ENCODE data around the gene RFT1.

- no peak for TF ChIP-seq GATA3 (IDR thresholded peaks at IDR 0.05; ENCODE audit: low read depth, low read length)
- no peak for TF ChIP-seq GATA2 (IDR thresholded peaks at IDR 0.05; ENCODE audit: low read depth, low read length)
Measured at GRCh38 chr3:53161450-53161819, 31.2 kb upstream of the RFT1 start.

Measured in SH-SY5Y (cell line).